OCI-LY1 (cell line): Measurements from ENCODE around the gene MEFV.

Experiments used
- H2AFZ ChIP-seq: fragments of 200-600 bp; sonication (generic), shearing (Covaris generic); 2 replicates; pipeline ENCODE4 v1.6.0; 2014; ENCODE audit warnings: antibody characterized with exemption, mild to moderate bottlenecking, low read length
- H3F3A ChIP-seq: fragments of 200-600 bp; sonication (generic), shearing (Covaris generic); 2 replicates; pipeline ENCODE4 v1.6.0; 2014; ENCODE audit warnings: mild to moderate bottlenecking, antibody characterized with exemption, low read length, moderate library complexity; ENCODE audit not compliant: insufficient read depth
- H3K27ac ChIP-seq: fragments of 200-600 bp; sonication (generic); 2 replicates; pipeline ENCODE4 v1.5.1; 2014; ENCODE audit warnings: low read length, mixed run types, mild to moderate bottlenecking, low read depth; ENCODE audit not compliant: poor library complexity, severe bottlenecking
- H3K27me3 ChIP-seq: fragments of 200-600 bp; sonication (generic); 2 replicates; pipeline ENCODE4 v1.6.0; 2014; ENCODE audit warnings: antibody characterized with exemption, mild to moderate bottlenecking, low read length, moderate library complexity; ENCODE audit not compliant: insufficient read depth
- H3K36me3 ChIP-seq: fragments of 200-600 bp; sonication (generic); 2 replicates; pipeline ENCODE4 v1.6.1; 2014; ENCODE audit warnings: mild to moderate bottlenecking, antibody characterized with exemption, low read length, moderate library complexity, mixed read lengths; ENCODE audit not compliant: insufficient read depth
- H3K4me1 ChIP-seq: fragments of 200-600 bp; sonication (generic); 2 replicates; pipeline ENCODE4 v1.5.1; 2014; ENCODE audit warnings: mild to moderate bottlenecking, low read length, moderate library complexity; ENCODE audit not compliant: insufficient read depth, severe bottlenecking
- H3K4me2 ChIP-seq: fragments of 200-600 bp; sonication (generic), shearing (Covaris generic); 2 replicates; pipeline ENCODE4 v1.6.1; 2014; ENCODE audit warnings: low read length
- H3K4me3 ChIP-seq: fragments of 200-600 bp; sonication (generic); 2 replicates; pipeline ENCODE4 v1.5.1; 2014; ENCODE audit warnings: low read length, low read depth, mild to moderate bottlenecking, mixed read lengths; ENCODE audit not compliant: poor library complexity, severe bottlenecking
- H3K79me2 ChIP-seq: fragments of 200-600 bp; shearing (Covaris generic); 2 replicates; pipeline ENCODE4 v1.6.1; 2016; ENCODE audit warnings: mixed run types, low read length, mixed read lengths; ENCODE audit not compliant: insufficient read depth
- H3K9ac ChIP-seq: fragments of 200-600 bp; sonication (generic), shearing (Covaris generic); 2 replicates; pipeline ENCODE4 v1.6.1; 2014; ENCODE audit warnings: mild to moderate bottlenecking, low read length, mixed read lengths
- H3K9me2 ChIP-seq: fragments of 200-600 bp; sonication (generic), shearing (Covaris generic); 2 replicates; pipeline ENCODE4 v1.6.1; 2014; ENCODE audit warnings: low read depth, mild to moderate bottlenecking, low read length, mixed read lengths
- H3K9me3 ChIP-seq: fragments of 200-600 bp; shearing (Covaris generic); 2 replicates; pipeline ENCODE4 v1.6.1; 2014; ENCODE audit warnings: low read length, mixed read lengths
- H4K20me1 ChIP-seq: fragments of 200-600 bp; sonication (generic), shearing (Covaris generic); 2 replicates; pipeline ENCODE4 v1.6.0; 2016; ENCODE audit warnings: mild to moderate bottlenecking, low read length; ENCODE audit not compliant: insufficient read depth
- EZH2 ChIP-seq: fragments of 200-600 bp; sonication (generic), shearing (Covaris generic); IDR thresholded peaks from 2 replicates; pipeline ENCODE4 v1.8.0; 2017; ENCODE audit warnings: borderline replicate concordance, mixed run types, mild to moderate bottlenecking, antibody characterized with exemption, low read length, moderate library complexity, mixed read lengths
- TF ChIP-seq, protein P1 (sequence below): fragments of 200-600 bp; sonication (generic), shearing (Covaris generic); IDR thresholded peaks from 2 replicates; pipeline ENCODE4 v1.5.1; 2017; ENCODE audit warnings: mild to moderate bottlenecking, antibody characterized with exemption, low read length, moderate library complexity, mixed read lengths

Gene MEFV

GRCh38 chr16:3235856-3236669 lies 20.4 kb downstream of the MEFV start:
- Histone ChIP-seq H3K9me3 (peaks cover 9% of the 10 kb centered on the region; the same call in 1 of the 2 replicates), H3F3A (no peaks in the 10 kb centered on the region), H4K20me1 (no peaks in the 10 kb centered on the region), H3K9ac (no peak overlapping the region), H3K4me3 (no peak overlapping the region), H3K4me2 (no peak overlapping the region), H3K9me2 (no peaks in the 10 kb centered on the region), H3K27me3 (no peaks in the 10 kb centered on the region), H3K4me1 (peaks cover 14% of the 10 kb centered on the region), H3K79me2 (no peaks in the 10 kb centered on the region), H3K27ac (no peak overlapping the region), H2AFZ (no peak overlapping the region), H3K36me3 (peaks cover 28% of the 10 kb centered on the region)
- TF ChIP-seq, protein P1, sequence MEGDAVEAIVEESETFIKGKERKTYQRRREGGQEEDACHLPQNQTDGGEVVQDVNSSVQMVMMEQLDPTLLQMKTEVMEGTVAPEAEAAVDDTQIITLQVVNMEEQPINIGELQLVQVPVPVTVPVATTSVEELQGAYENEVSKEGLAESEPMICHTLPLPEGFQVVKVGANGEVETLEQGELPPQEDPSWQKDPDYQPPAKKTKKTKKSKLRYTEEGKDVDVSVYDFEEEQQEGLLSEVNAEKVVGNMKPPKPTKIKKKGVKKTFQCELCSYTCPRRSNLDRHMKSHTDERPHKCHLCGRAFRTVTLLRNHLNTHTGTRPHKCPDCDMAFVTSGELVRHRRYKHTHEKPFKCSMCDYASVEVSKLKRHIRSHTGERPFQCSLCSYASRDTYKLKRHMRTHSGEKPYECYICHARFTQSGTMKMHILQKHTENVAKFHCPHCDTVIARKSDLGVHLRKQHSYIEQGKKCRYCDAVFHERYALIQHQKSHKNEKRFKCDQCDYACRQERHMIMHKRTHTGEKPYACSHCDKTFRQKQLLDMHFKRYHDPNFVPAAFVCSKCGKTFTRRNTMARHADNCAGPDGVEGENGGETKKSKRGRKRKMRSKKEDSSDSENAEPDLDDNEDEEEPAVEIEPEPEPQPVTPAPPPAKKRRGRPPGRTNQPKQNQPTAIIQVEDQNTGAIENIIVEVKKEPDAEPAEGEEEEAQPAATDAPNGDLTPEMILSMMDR: no peak
- TF ChIP-seq EZH2: no peak

- Histone ChIP-seq H3F3A (no peaks in the 10 kb centered on the region), H3K79me2 (no peaks in the 10 kb centered on the region), H3K36me3 (peaks cover 38% of the 10 kb centered on the region), H2AFZ (no peak within 1 kb of the TSS), H3K9ac (peak within 1 kb of the TSS; percentile 74), H3K4me2 (peak within 1 kb of the TSS; percentile 83), H4K20me1 (no peaks in the 10 kb centered on the region), H3K27ac (peak within 1 kb of the TSS; percentile 93), H3K9me2 (no peaks in the 10 kb centered on the region), H3K9me3 (peaks cover 10% of the 10 kb centered on the region), H3K4me3 (peak within 1 kb of the TSS; percentile 74), H3K27me3 (no peaks in the 10 kb centered on the region), H3K4me1 (peaks cover 14% of the 10 kb centered on the region)
- TF ChIP-seq, protein P1: no peak
- TF ChIP-seq EZH2: no peak
These were observed 21.4 kb downstream of the MEFV start, which contains the start of gene ZNF200 for GRCh38 chr16:3234857-3235561. Gene ZNF200 (minus strand): TSS chr16:3235158. CDS start chr16:3233755, 1,403 bp downstream.

GRCh38 chr16:3234543-3234856 lies 21.9 kb downstream of the MEFV start:
- peak overlapping the region; percentile 93 for H3K27ac ChIP-seq
- no peak overlapping the region for H2AFZ ChIP-seq
- H4K20me1 ChIP-seq: no peaks in the 10 kb centered on the region
- H3K9me3 ChIP-seq: peaks cover 12% of the 10 kb centered on the region
- no peaks in the 10 kb centered on the region for H3K79me2 ChIP-seq
- no peaks in the 10 kb centered on the region for H3K9me2 ChIP-seq
- H3K4me3 ChIP-seq: peak overlapping the region; percentile 74
- peak overlapping the region; percentile 83 for H3K4me2 ChIP-seq
- no peak for TF ChIP-seq EZH2
- TF ChIP-seq, protein P1: no peak
- peak overlapping the region; percentile 74 for H3K9ac ChIP-seq
- peaks cover 43% of the 10 kb centered on the region for H3K36me3 ChIP-seq
- H3K27me3 ChIP-seq: no peaks in the 10 kb centered on the region
- H3F3A ChIP-seq: no peaks in the 10 kb centered on the region
- peaks cover 14% of the 10 kb centered on the region for H3K4me1 ChIP-seq
